H7 (cell line): ENCODE measurements around the gene SSC5D. TPM values are rescaled to one million over a fixed set of nuclear protein-coding genes. Genes with fewer than 3 reads are reported as not detected.

Experiments used
- DNase-seq: peaks from one replicate; pipeline ENCODE4 v3.0.0; 2012
- H3K27me3 ChIP-seq: 2 replicates; pipeline ENCODE4 v1.6.0; 2011; ENCODE audit warnings: mild to moderate bottlenecking, low read length; ENCODE audit not compliant: control insufficient read depth, insufficient read depth
- H3K36me3 ChIP-seq: replicated peaks from 2 replicates; pipeline ENCODE4 v1.5.1; 2011; ENCODE audit warnings: low read length; ENCODE audit not compliant: control insufficient read depth, insufficient read depth
- H3K4me3 ChIP-seq: 2 replicates; pipeline ENCODE4 v1.5.1; 2011; ENCODE audit warnings: low read depth, mild to moderate bottlenecking, control low read depth, low read length, moderate library complexity; ENCODE audit not compliant: insufficient read depth
- total RNA-seq: library from RNA; depleted of rRNA; stranded (reverse); fragments of >200 nt; shearing (Covaris generic); gene quantifications from 2 replicates; pipeline ENCODE4 v1.2.3, GENCODE V29; 2014

The SSC5D gene
- total RNA-seq, 1 experiment from 2014 or later = 0.87 TPM

DNA sequence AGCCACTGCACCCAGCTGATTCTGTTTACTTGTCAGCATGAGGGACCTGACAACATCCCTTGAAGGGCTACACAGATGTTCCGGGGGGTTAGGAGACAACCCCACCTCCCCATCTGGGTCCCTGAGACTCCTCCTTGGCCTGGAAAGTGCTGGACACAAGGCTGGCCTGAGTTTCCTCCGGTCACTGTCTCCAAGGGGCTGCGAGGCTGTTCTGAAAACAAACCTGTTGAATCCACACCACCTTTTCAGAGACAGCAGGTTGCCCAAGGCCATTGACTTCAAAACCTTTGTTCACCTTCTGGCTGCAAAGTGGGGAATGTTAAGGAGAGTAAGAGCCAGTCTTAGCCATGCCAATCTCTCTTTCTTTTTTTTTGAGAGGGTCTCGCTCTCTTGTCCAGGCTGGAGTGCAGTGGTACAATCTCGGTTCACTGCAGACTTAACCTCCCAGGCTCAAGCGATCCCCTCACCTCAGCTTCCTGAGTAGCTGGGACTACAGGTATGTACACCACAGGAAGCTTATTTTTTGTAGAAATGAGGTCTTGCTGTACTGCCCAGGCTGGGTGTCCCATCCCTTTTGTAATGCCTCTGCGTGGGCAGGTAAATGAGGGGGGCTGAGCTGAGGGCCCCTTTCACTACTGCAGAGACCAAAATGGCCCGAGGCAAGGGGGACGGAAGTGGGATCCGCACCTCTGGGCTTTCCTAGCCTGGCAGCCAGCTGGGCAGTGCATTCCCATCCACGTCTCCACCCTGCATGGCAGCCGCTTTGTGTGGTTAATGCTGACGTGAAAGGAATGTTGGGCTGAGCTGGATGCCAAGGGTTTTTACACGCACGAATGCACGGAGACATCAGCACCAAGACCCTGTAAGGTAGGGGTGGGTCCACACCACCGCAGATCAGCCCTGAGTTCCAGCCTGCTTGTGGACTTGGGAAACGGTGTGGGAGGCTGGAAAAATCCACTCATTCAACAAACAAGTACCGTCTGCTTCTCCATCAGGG, 13.7 kb upstream of the SSC5D start:
- Histone ChIP-seq H3K4me3 (no peak overlapping the region), H3K27me3 (no peaks in the 10 kb centered on the region), H3K36me3 (no peaks in the 10 kb centered on the region)
- no peak for DNase-seq

GRCh38 chr19:55476100-55476775, 12.0 kb upstream of the SSC5D start, which contains the start of gene ZNF628:
Gene ZNF628 (plus strand): TSS chr19:55476617. CDS start chr19:55479911, 3,294 bp downstream.
- DNase-seq = peak; percentile 99
- Histone ChIP-seq H3K36me3 (no peaks in the 10 kb centered on the region), H3K4me3 (peak within 1 kb of the TSS; percentile 51), H3K27me3 (no peaks in the 10 kb centered on the region)

- H3K27me3 ChIP-seq = no peaks in the 10 kb centered on the region
- DNase-seq = no peak
- no peak overlapping the region for H3K4me3 ChIP-seq
- no peaks in the 10 kb centered on the region for H3K36me3 ChIP-seq
Observed at GRCh38 chr19:55477905-55478304, 10.3 kb upstream of the SSC5D start.

DNA sequence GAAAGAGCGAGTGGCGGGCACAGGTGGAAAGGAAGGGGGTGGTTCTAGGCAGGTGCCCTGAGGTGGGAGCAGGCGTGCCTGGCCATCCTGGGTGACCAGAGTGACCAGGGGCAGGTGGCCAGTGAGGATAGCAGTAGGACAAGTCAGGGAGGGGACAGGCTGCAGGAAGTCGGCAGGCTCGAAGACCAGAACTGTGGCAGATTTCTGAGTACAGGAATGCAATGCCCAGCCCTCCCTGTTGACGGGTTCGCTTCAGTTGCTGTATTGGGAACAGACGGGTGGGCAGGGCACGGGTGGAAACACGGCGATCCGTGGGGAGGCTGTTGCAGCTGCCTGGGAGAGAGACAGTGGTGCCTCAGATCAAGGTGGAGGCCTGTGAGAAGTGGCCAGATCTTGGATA, 9.9 kb upstream of the SSC5D start:
- DNase-seq = no peak
- H3K4me3 ChIP-seq = no peak overlapping the region
- no peaks in the 10 kb centered on the region for H3K36me3 ChIP-seq
- H3K27me3 ChIP-seq = no peaks in the 10 kb centered on the region

- H3K27me3 ChIP-seq = no peaks in the 10 kb centered on the region
- H3K4me3 ChIP-seq = no peak overlapping the region
- DNase-seq = no peak
- H3K36me3 ChIP-seq = no peaks in the 10 kb centered on the region
Observed at GRCh38 chr19:55479045-55479444, 9.2 kb upstream of the SSC5D start.

- DNase-seq = no peak
- Histone ChIP-seq H3K4me3 (no peak overlapping the region), H3K36me3 (no peaks in the 10 kb centered on the region), H3K27me3 (no peaks in the 10 kb centered on the region)
Observed at GRCh38 chr19:55479451-55480230, 8.6 kb upstream of the SSC5D start.

DNA sequence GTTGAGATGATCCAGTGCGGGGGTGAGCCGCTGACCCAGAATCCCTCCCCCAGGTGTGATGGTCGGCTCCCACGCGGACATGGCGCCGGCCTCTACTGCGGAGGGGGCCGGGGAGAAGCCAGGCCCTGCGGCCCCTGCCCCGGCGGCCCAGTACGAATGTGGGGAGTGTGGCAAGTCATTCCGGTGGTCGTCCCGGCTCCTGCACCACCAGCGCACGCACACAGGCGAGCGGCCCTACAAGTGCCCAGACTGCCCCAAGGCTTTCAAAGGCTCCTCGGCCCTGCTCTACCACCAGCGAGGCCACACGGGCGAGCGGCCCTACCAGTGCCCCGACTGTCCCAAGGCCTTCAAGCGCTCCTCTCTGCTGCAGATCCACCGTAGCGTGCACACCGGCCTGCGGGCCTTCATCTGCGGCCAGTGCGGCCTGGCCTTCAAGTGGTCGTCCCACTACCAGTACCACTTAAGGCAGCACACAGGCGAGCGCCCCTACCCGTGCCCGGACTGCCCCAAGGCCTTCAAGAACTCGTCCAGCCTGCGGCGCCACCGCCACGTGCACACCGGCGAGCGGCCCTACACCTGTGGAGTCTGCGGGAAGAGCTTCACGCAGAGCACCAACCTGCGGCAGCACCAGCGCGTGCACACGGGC, 7.0 kb upstream of the SSC5D start:
- Histone ChIP-seq H3K27me3 (no peaks in the 10 kb centered on the region), H3K36me3 (no peaks in the 10 kb centered on the region), H3K4me3 (no peak overlapping the region)
- DNase-seq = peak; percentile 77

- no peaks in the 10 kb centered on the region for H3K36me3 ChIP-seq
- no peak overlapping the region for H3K4me3 ChIP-seq
- DNase-seq = peak; percentile 94
- no peaks in the 10 kb centered on the region for H3K27me3 ChIP-seq
Observed at GRCh38 chr19:55481794-55482155, 6.5 kb upstream of the SSC5D start.

DNA sequence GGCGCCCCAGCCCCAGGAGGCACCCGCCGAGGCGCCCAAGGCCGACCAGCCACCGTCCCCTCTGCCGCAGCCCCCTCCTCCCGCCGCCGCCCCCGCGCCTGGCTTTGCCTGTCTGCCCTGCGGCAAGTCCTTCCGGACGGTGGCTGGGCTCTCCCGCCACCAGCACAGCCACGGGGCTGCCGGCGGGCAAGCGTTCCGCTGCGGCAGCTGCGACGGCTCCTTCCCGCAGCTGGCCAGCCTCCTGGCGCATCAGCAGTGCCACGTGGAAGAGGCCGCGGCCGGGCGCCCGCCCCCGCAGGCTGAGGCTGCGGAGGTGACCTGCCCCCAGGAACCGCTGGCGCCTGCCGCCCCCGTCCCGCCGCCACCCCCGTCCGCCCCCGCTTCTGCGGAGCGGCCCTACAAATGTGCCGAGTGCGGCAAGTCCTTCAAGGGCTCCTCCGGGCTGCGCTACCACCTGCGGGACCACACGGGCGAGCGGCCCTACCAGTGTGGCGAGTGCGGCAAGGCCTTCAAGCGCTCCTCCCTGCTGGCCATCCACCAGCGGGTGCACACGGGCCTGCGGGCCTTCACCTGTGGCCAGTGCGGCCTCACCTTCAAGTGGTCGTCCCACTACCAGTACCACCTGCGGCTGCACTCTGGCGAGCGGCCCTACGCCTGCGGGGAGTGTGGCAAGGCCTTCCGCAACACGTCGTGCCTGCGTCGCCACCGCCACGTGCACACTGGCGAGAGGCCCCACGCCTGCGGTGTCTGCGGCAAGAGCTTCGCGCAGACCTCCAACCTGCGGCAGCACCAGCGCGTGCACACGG, 5.9 kb upstream of the SSC5D start:
- H3K27me3 ChIP-seq = no peaks in the 10 kb centered on the region
- DNase-seq = no peak
- H3K4me3 ChIP-seq = no peak overlapping the region; the same call in 1 of the 2 replicates
- H3K36me3 ChIP-seq = no peaks in the 10 kb centered on the region

DNA sequence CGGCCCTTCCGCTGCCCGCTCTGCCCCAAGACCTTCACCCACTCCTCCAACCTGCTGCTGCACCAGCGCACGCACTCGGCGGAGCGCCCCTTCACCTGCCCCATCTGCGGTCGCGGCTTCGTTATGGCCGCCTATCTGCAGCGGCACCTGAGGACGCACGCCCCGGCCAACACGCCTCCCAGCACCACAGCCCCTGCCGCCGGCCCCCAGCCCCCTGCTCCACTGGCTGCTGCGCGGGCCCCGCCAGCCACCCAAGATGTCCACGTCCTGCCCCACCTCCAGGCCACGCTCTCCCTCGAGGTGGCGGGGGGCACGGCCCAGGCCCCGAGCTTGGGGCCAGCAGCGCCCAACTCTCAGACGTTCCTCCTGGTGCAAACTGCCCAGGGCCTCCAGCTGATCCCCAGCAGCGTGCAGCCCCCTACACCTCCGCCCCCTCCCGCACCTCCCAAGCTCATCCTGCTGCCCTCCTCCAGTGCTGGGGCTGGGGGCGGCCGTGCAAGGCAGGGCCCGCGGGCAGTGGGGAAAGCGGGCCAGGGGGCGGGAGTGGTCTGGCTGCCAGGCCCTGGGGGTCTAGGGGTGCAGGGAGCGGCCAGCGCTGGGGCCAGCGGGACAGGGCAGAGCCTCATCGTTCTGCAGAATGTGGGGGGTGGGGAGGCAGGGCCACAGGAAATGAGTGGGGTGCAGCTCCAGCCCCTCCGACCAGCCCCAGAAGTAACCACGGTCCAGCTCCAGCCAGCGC, 5.1 kb upstream of the SSC5D start:
- H3K27me3 ChIP-seq = no peaks in the 10 kb centered on the region
- no peaks in the 10 kb centered on the region for H3K36me3 ChIP-seq
- no peak for DNase-seq
- no peak overlapping the region for H3K4me3 ChIP-seq

- DNase-seq = peak; percentile 79
- Histone ChIP-seq H3K27me3 (no peaks in the 10 kb centered on the region), H3K4me3 (peak overlapping the region; percentile 80), H3K36me3 (no peaks in the 10 kb centered on the region)
Observed at GRCh38 chr19:55483706-55484592, 4.3 kb upstream of the SSC5D start.
